Measurements from ENCODE around the gene TNNI2.

DNA sequence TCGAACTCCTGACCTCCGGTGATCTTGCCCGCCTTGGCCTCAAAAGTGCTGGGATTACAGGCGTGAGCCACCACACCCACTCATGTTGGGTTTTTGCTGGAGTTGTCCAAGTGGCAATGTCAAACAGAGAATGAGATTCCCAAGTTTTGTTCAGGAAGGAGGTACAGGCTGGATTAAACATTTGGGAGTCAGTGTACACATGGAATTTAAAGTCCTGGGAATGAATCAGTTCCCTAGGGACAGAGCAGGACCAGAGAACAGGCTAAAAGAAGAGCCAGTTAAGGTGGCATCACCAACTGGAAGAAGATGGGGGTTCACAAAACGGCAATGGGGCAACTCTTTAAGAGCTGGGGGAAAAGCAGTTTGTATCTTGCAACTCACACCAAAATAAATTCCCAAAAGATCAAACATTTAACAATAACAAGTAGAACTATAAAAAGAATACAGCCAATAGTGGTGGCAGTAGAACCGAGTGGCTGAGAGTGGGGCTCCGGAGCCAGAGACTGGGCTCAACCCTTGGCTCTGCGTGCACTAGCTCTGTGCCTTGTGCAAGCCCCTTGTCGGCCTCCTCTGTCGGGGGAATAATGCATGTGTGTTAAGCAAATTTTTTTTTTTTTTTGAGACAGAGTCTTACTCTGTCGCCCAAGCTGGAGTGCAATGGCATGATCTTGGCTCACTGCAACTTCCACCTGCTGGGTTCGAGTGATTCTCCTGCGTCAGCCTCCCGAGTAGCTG, 41.2 kb upstream of the TNNI2 start:
- TF ChIP-seq CTCF (conservative IDR thresholded peaks at IDR 0.05; ENCODE audit: low read depth, low read length) (no peak), EZH2 (IDR thresholded peaks at IDR 0.05; ENCODE audit: borderline replicate concordance, low read depth, low read length, poor library complexity, severe bottlenecking) (no peak)

Data from A673 (cell line).